ENCODE data around the gene KCNJ18.
"Not testable (repeated sequence)": the region's sequence is repeated elsewhere in the genome, so short reads cannot be mapped to it uniquely, and the experiment has no call there.

The KCNJ18 gene

GRCh38 chr17:21679256-21680146 is 12.8 kb upstream of the KCNJ18 start:
- CTCF ChIA-PET: no interaction called here
- no peak for TF ChIP-seq ZNF2 (tag by site-specific recombination; IDR thresholded peaks at IDR 0.05)
- no peak for TF ChIP-seq ZXDB (tag by site-specific recombination; IDR thresholded peaks at IDR 0.05)
- TF ChIP-seq ZNF623 (tag by site-specific recombination; IDR thresholded peaks at IDR 0.05): no peak
- no peak for TF ChIP-seq ZNF155 (tag by site-specific recombination; IDR thresholded peaks at IDR 0.05)
- no peak for TF ChIP-seq ZNF146 (tag by site-specific recombination; IDR thresholded peaks at IDR 0.05)
- TF ChIP-seq AEBP2 (tag by site-specific recombination; IDR thresholded peaks at IDR 0.05; ENCODE audit: borderline replicate concordance): no peak
- TF ChIP-seq YY1 (tag by site-specific recombination; IDR thresholded peaks at IDR 0.05): no peak
- no peak for TF ChIP-seq ZNF654 (tag by site-specific recombination; IDR thresholded peaks at IDR 0.05; ENCODE audit: low read depth)
- TF ChIP-seq HOXC10 (CRISPR knock-in tag; IDR thresholded peaks at IDR 0.05): no peak
- no peak for TF ChIP-seq ZNF473 (tag by site-specific recombination; IDR thresholded peaks at IDR 0.05)
- no peak for TF ChIP-seq ZNF501 (tag by site-specific recombination; IDR thresholded peaks at IDR 0.05)
- TF ChIP-seq TCF7L2 (IDR thresholded peaks at IDR 0.05; ENCODE audit: borderline replicate concordance, low read depth, low read length): no peak
- TF ChIP-seq ZNF221 (tag by site-specific recombination; IDR thresholded peaks at IDR 0.05; ENCODE audit: borderline replicate concordance): no peak
- no peak for TF ChIP-seq ZBTB21 (tag by site-specific recombination; IDR thresholded peaks at IDR 0.05)
- no peak for TF ChIP-seq ZNF704 (tag by site-specific recombination; IDR thresholded peaks at IDR 0.05)
- TF ChIP-seq ZNF521 (tag by site-specific recombination; IDR thresholded peaks at IDR 0.05): no peak
- no peak for TF ChIP-seq SP7 (tag by site-specific recombination; IDR thresholded peaks at IDR 0.05)
- Histone ChIP-seq H3K9me3 (ENCODE audit: control insufficient read depth, insufficient read depth, low read depth, low read length) (no peaks in the 10 kb centered on the region), H3K36me3 (ENCODE audit: control insufficient read depth in 2 of 2, insufficient read depth in 1 of 2, low read length in 2 of 2) (no peaks in the 10 kb centered on the region), H3K27ac (ENCODE audit: extremely low read depth, low read depth, low read length) (no peak overlapping the region), H3K4me3 (ENCODE audit: low read depth, low read length) (no peak overlapping the region), H3K4me1 (ENCODE audit: control insufficient read depth, insufficient read depth, low read length) (no peaks in the 10 kb centered on the region)
- POLR2A ChIA-PET: no interaction called here

GRCh38 chr17:21680366-21680765 is 12.0 kb upstream of the KCNJ18 start:
- no peak overlapping the region for H3K27ac ChIP-seq (ENCODE audit: extremely low read depth, low read depth, low read length)
- TF ChIP-seq ZNF76 (tag by site-specific recombination; IDR thresholded peaks at IDR 0.05; ENCODE audit: borderline replicate concordance, low read depth) (no peak), RBAK (tag by site-specific recombination; IDR thresholded peaks at IDR 0.05) (no peak), ZNF280C (tag by site-specific recombination; IDR thresholded peaks at IDR 0.05) (no peak), ZNF132 (tag by site-specific recombination; IDR thresholded peaks at IDR 0.05; ENCODE audit: borderline replicate concordance) (no peak)
- no peak overlapping the region for H3K4me3 ChIP-seq (ENCODE audit: low read depth, low read length)
- ChIA-PET CTCF (no interaction called here), POLR2A (no interaction called here)
- H3K36me3 ChIP-seq (ENCODE audit: control insufficient read depth in 2 of 2, insufficient read depth in 1 of 2, low read length in 2 of 2): no peaks in the 10 kb centered on the region
- no peaks in the 10 kb centered on the region for H3K9me3 ChIP-seq (ENCODE audit: control insufficient read depth, insufficient read depth, low read depth, low read length)
- H3K4me1 ChIP-seq (ENCODE audit: control insufficient read depth, insufficient read depth, low read length): no peaks in the 10 kb centered on the region

- H3K4me1 ChIP-seq (ENCODE audit: control insufficient read depth, insufficient read depth, low read length); POLR2A ChIA-PET; H3K27ac ChIP-seq (ENCODE audit: extremely low read depth, low read depth, low read length); CTCF ChIA-PET; H3K36me3 ChIP-seq (ENCODE audit: control insufficient read depth in 2 of 2, insufficient read depth in 1 of 2, low read length in 2 of 2); H3K9me3 ChIP-seq (ENCODE audit: control insufficient read depth, insufficient read depth, low read depth, low read length); H3K4me3 ChIP-seq (ENCODE audit: low read depth, low read length): not testable (repeated sequence)
Measured at GRCh38 chr17:21680850-21681351, 11.4 kb upstream of the KCNJ18 start.

GRCh38 chr17:21681576-21681975 is 10.7 kb upstream of the KCNJ18 start:
- H3K4me1 ChIP-seq (ENCODE audit: control insufficient read depth, insufficient read depth, low read length); H3K4me3 ChIP-seq (ENCODE audit: low read depth, low read length); POLR2A ChIA-PET; H3K36me3 ChIP-seq (ENCODE audit: control insufficient read depth in 2 of 2, insufficient read depth in 1 of 2, low read length in 2 of 2); H3K27ac ChIP-seq (ENCODE audit: extremely low read depth, low read depth, low read length); CTCF ChIA-PET; H3K9me3 ChIP-seq (ENCODE audit: control insufficient read depth, insufficient read depth, low read depth, low read length): not testable (repeated sequence)

GRCh38 chr17:21682130-21682529 is 10.2 kb upstream of the KCNJ18 start:
- H3K4me1 ChIP-seq (ENCODE audit: control insufficient read depth, insufficient read depth, low read length); H3K4me3 ChIP-seq (ENCODE audit: low read depth, low read length); POLR2A ChIA-PET; H3K36me3 ChIP-seq (ENCODE audit: control insufficient read depth in 2 of 2, insufficient read depth in 1 of 2, low read length in 2 of 2); H3K9me3 ChIP-seq (ENCODE audit: control insufficient read depth, insufficient read depth, low read depth, low read length); CTCF ChIA-PET; H3K27ac ChIP-seq (ENCODE audit: extremely low read depth, low read depth, low read length): not testable (repeated sequence)

Measured in HEK293 (cell line).